ENCODE data around the gene SLC12A4. TPM values are rescaled to one million over a fixed set of nuclear protein-coding genes. Genes with fewer than 3 reads are reported as not detected.
"Not testable (repeated sequence)": the region's sequence is repeated elsewhere in the genome, so short reads cannot be mapped to it uniquely, and the experiment has no call there.

Gene SLC12A4
- total RNA-seq (2022) = 107 TPM in 2 replicates
- percentile 70 among the genes with signal in this experiment for Bru-seq, nascent RNA
- BruChase-seq, experiment 1, labeled RNA remaining after a 6-hour chase = percentile 82 among the genes with signal in this experiment
- percentile 78 among the genes with signal in this experiment for BruChase-seq, experiment 2, labeled RNA remaining after a 2-hour chase
- long read RNA-seq, full-length matches to known transcripts = 114 of 173 reads
- long read RNA-seq, partial matches to known transcripts = 25 of 173 reads
- long read RNA-seq, other reads (novel, unspliced or antisense) = 34 of 173 reads

GRCh38 chr16:67968400-67969253, at the start of gene SLC12A4:
Gene SLC12A4, minus strand, starts transcription at chr16:67968637. Its CDS starts 84 bp downstream, at chr16:67968553.
- DNase-seq (ENCODE audit: unreplicated experiment) = peak; percentile 72
- CTCF ChIA-PET = interaction anchor here (0.5 to 0.6 kb wide), 5 partner anchors 18 to 309 kb away, joined by 3 to 4 read pairs (median 3); no protein-coding TSS in a partner anchor
- Mint-ChIP-seq H3K4me3 (ENCODE audit: unreplicated experiment) (peak within 1 kb of the TSS; percentile 82), H3K27ac (ENCODE audit: low read depth, unreplicated experiment) (peak within 1 kb of the TSS; percentile 77), H3K27me3 (ENCODE audit: insufficient read depth, unreplicated experiment) (no peaks in the 10 kb centered on the region), H3K9me3 (ENCODE audit: unreplicated experiment) (no peaks in the 10 kb centered on the region), H3K36me3 (ENCODE audit: insufficient read depth, unreplicated experiment) (peaks cover 18% of the 10 kb centered on the region), H3K4me1 (ENCODE audit: insufficient read depth, unreplicated experiment) (peaks cover 26% of the 10 kb centered on the region)
- POLR2A ChIA-PET = interaction anchor here (0.6 to 5.0 kb wide), 7 partner anchors 33 to 1459 kb away, joined by 3 to 40 read pairs (median 4); partner anchors contain the start of genes DDX28, DUS2 and PSKH1
- no peak for TF ChIP-seq CTCF (IDR thresholded peaks at IDR 0.05; ENCODE audit: unreplicated experiment)
- BruUV-seq (replicated peaks) = no TSS peak
- intact Hi-C loops (cut with micrococcal nuclease) = loop anchor here (5.0 kb wide), 1 partner anchor 269 kb away; the partner anchor contains the start of gene ESRP2

DNA sequence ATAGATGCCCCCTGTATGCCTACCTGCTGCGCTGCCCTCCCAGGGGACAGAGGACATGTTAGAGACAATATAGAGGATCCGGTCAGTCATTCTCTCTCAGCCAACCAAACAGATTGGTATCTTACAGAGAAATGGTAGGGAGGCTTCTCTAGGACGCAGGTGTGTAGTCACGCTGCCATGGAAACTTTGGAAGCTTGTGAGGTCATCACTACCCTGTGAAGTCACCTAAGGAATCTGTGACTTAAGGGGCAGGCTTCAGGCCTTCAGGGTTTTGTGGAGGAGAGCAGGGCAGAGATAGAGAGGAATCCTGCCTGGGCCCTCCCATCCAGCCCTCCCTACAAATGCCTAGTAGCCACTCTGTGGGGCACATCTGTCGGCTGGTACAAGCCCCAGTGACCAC, 47.2 kb upstream of the SLC12A4 start, which contains the start of gene DPEP2NB:
Gene DPEP2NB, minus strand, starts transcription at position 231 of the 400 bp plus-strand sequence. Its CDS starts 141 bp downstream, at position 90.
- no peaks in the 10 kb centered on the region for H3K9me3 Mint-ChIP-seq (ENCODE audit: unreplicated experiment)
- no peak within 1 kb of the TSS for H3K4me3 Mint-ChIP-seq (ENCODE audit: unreplicated experiment)
- BruUV-seq (replicated peaks) = no TSS peak
- no peak within 1 kb of the TSS for H3K27ac Mint-ChIP-seq (ENCODE audit: low read depth, unreplicated experiment)
- no peaks in the 10 kb centered on the region for H3K27me3 Mint-ChIP-seq (ENCODE audit: insufficient read depth, unreplicated experiment)
- TF ChIP-seq CTCF (IDR thresholded peaks at IDR 0.05; ENCODE audit: unreplicated experiment) = no peak
- no peaks in the 10 kb centered on the region for H3K4me1 Mint-ChIP-seq (ENCODE audit: insufficient read depth, unreplicated experiment)
- no peaks in the 10 kb centered on the region for H3K36me3 Mint-ChIP-seq (ENCODE audit: insufficient read depth, unreplicated experiment)
- intact Hi-C loops (cut with micrococcal nuclease) = no loop called here
- ChIA-PET CTCF (interaction anchor here (0.6 to 2.2 kb wide), 2 partner anchors 24 to 227 kb away, joined by 6 to 10 read pairs; no protein-coding TSS in a partner anchor), POLR2A (no interaction called here)
- no peak for DNase-seq (ENCODE audit: unreplicated experiment)

- intact Hi-C loops (cut with micrococcal nuclease) = no loop called here
- no peaks in the 10 kb centered on the region for H3K9me3 Mint-ChIP-seq (ENCODE audit: unreplicated experiment)
- POLR2A ChIA-PET = interaction anchor here (0.6 to 0.8 kb wide), 2 partner anchors 9 to 10 kb away, joined by 3 to 4 read pairs; partner anchors contain the start of genes DDX28 and DUS2
Measured at GRCh38 chr16:68013440-68013839, 45.0 kb upstream of the SLC12A4 start.

GRCh38 chr16:68009872-68010271, 41.4 kb upstream of the SLC12A4 start:
- H3K27me3 Mint-ChIP-seq (ENCODE audit: insufficient read depth, unreplicated experiment); intact Hi-C loops (cut with micrococcal nuclease); DNase-seq (ENCODE audit: unreplicated experiment); H3K9me3 Mint-ChIP-seq (ENCODE audit: unreplicated experiment); CTCF ChIA-PET; H3K36me3 Mint-ChIP-seq (ENCODE audit: insufficient read depth, unreplicated experiment); BruUV-seq (replicated peaks); H3K4me3 Mint-ChIP-seq (ENCODE audit: unreplicated experiment); H3K27ac Mint-ChIP-seq (ENCODE audit: low read depth, unreplicated experiment): not testable (repeated sequence)
- POLR2A ChIA-PET = interaction anchor here (1.0 kb wide), 1 partner anchor 13 kb away, joined by 3 read pairs; the partner anchor contains the start of genes DDX28 and DUS2
- H3K4me1 Mint-ChIP-seq (ENCODE audit: insufficient read depth, unreplicated experiment) = peaks cover 10% of the 10 kb centered on the region

More at GRCh38 chr16:68013440-68013839, 45.0 kb upstream of the SLC12A4 start:
- no peaks in the 10 kb centered on the region for H3K4me1 Mint-ChIP-seq (ENCODE audit: insufficient read depth, unreplicated experiment)
- BruUV-seq (replicated peaks) = no TSS peak
- no peak overlapping the region for H3K4me3 Mint-ChIP-seq (ENCODE audit: unreplicated experiment)
- no peak for TF ChIP-seq CTCF (IDR thresholded peaks at IDR 0.05; ENCODE audit: unreplicated experiment)
- H3K27me3 Mint-ChIP-seq (ENCODE audit: insufficient read depth, unreplicated experiment) = no peaks in the 10 kb centered on the region
- CTCF ChIA-PET = no interaction called here
- DNase-seq (ENCODE audit: unreplicated experiment) = peak; percentile 40
- no peaks in the 10 kb centered on the region for H3K36me3 Mint-ChIP-seq (ENCODE audit: insufficient read depth, unreplicated experiment)
- H3K27ac Mint-ChIP-seq (ENCODE audit: low read depth, unreplicated experiment) = no peak overlapping the region

Measured in MCF 10A (cell line).